Measurements from ENCODE around the gene SARDH.

Gene SARDH

GRCh38 chr9:133647148-133647547 is 91.0 kb downstream of the SARDH start:
- no peak for DNase-seq (ENCODE audit: low spot score)

- DNase-seq (ENCODE audit: low spot score) = no peak
Observed at GRCh38 chr9:133645021-133645765, 93.0 kb downstream of the SARDH start.

GRCh38 chr9:133643978-133644760 is 94.0 kb downstream of the SARDH start:
- no peak for DNase-seq (ENCODE audit: low spot score)

GRCh38 chr9:133643362-133643755 is 94.8 kb downstream of the SARDH start:
- no peak for DNase-seq (ENCODE audit: low spot score)

GRCh38 chr9:133642708-133643361 is 95.3 kb downstream of the SARDH start:
- DNase-seq (ENCODE audit: low spot score) = no peak

GRCh38 chr9:133641861-133642595 is 96.1 kb downstream of the SARDH start:
- no peak for DNase-seq (ENCODE audit: low spot score)

- no peak for DNase-seq (ENCODE audit: low spot score)
Observed at GRCh38 chr9:133641396-133641655, 96.8 kb downstream of the SARDH start.

GRCh38 chr9:133640580-133641395 is 97.4 kb downstream of the SARDH start:
- DNase-seq (ENCODE audit: low spot score) = no peak

GRCh38 chr9:133640160-133640559 is 98.0 kb downstream of the SARDH start:
- DNase-seq (ENCODE audit: low spot score) = no peak

GRCh38 chr9:133639613-133640012 is 98.5 kb downstream of the SARDH start:
- DNase-seq (ENCODE audit: low spot score) = no peak

GRCh38 chr9:133638711-133639110 is 99.4 kb downstream of the SARDH start:
- DNase-seq (ENCODE audit: low spot score) = no peak

GRCh38 chr9:133638076-133638475 is 100.1 kb downstream of the SARDH start:
- no peak for DNase-seq (ENCODE audit: low spot score)

- no peak for DNase-seq (ENCODE audit: low spot score)
Observed at GRCh38 chr9:133637451-133638055, 100.6 kb downstream of the SARDH start.

GRCh38 chr9:133636902-133637301 is 101.2 kb downstream of the SARDH start:
- no peak for DNase-seq (ENCODE audit: low spot score)

GRCh38 chr9:133635533-133636531 is 102.3 kb downstream of the SARDH start, which contains the start of gene DBH:
Gene DBH (plus strand): TSS chr9:133636363. CDS start chr9:133636372, 9 bp downstream.
- no peak for DNase-seq (ENCODE audit: low spot score)

GRCh38 chr9:133635098-133635497 is 103.1 kb downstream of the SARDH start:
- no peak for DNase-seq (ENCODE audit: low spot score)

- DNase-seq (ENCODE audit: low spot score) = no peak
Observed at GRCh38 chr9:133634081-133634691, 104.0 kb downstream of the SARDH start.

- no peak for DNase-seq (ENCODE audit: low spot score)
Observed at GRCh38 chr9:133633681-133634080, 104.5 kb downstream of the SARDH start.

All from putamen (tissue), 1 donor.